HG02610 (cell line): ENCODE data around the gene KLHL13.
"Not testable (repeated sequence)": the region's sequence is repeated elsewhere in the genome, so short reads cannot be mapped to it uniquely, and the experiment has no call there.

ENCODE experiments used
- ATAC-seq: cut with Tn5 transposase; IDR thresholded peaks from one replicate; pipeline ENCODE4 v1.9.1; 2021; ENCODE audit warnings: mild to moderate bottlenecking, moderate library complexity; ENCODE audit not compliant: unreplicated experiment

Gene KLHL13, protein sequence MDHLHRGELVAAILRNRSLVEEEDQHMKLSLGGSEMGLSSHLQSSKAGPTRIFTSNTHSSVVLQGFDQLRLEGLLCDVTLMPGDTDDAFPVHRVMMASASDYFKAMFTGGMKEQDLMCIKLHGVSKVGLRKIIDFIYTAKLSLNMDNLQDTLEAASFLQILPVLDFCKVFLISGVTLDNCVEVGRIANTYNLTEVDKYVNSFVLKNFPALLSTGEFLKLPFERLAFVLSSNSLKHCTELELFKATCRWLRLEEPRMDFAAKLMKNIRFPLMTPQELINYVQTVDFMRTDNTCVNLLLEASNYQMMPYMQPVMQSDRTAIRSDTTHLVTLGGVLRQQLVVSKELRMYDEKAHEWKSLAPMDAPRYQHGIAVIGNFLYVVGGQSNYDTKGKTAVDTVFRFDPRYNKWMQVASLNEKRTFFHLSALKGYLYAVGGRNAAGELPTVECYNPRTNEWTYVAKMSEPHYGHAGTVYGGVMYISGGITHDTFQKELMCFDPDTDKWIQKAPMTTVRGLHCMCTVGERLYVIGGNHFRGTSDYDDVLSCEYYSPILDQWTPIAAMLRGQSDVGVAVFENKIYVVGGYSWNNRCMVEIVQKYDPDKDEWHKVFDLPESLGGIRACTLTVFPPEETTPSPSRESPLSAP

GRCh38 chrX:118116713-118117550, at the start of gene KLHL13:
KLHL13 (minus strand) TSS chrX:118116810; CDS start chrX:118028473, 88,337 bp downstream.
- ATAC-seq = no peak

GRCh38 chrX:118164138-118164537, 47.5 kb upstream of the KLHL13 start:
- no peak for ATAC-seq

- no peak for ATAC-seq
Observed at GRCh38 chrX:118156953-118157608, 40.5 kb upstream of the KLHL13 start.

GRCh38 chrX:118156254-118156952, 39.8 kb upstream of the KLHL13 start:
- no peak for ATAC-seq

DNA sequence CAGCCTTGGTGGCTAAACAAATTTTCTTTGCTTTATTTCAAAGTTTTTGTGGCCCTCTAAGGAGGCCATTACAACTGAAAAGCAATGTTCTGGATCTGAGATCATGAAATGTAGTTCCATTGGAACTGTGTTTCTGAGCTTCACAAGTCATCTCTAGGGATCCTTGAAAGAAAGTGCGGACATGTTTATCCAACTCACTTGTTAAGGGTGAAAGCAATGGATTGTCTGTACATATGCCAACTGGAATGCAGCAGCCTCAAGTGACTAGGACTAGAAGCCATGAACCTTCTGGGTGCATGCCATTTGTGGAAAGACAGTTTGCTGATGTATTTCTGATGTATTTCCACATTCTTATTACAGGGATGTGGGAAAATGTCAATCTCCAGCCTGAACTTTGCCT, 36.7 kb upstream of the KLHL13 start:
- no peak for ATAC-seq

DNA sequence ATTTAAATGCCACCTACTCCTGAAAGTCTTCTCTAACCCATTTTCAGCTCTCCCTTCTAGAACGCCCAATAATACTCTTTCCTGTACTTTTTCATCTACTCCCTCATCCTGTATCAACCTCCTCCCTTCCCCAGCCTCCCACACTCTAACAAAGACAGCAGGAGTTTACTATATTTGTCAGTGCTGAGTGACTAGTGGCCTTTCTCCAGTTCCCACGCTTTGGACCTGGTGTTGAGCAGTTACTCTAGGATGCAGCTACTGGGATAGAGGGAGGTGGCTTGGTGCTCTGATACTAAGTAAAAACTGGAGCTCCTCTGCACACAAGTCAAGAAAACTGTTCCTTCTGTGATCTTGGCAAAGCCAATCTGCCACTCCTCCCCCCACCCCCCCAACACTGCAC, 36.1 kb upstream of the KLHL13 start:
- ATAC-seq = no peak

GRCh38 chrX:118148737-118149136, 32.1 kb upstream of the KLHL13 start:
- no peak for ATAC-seq

DNA sequence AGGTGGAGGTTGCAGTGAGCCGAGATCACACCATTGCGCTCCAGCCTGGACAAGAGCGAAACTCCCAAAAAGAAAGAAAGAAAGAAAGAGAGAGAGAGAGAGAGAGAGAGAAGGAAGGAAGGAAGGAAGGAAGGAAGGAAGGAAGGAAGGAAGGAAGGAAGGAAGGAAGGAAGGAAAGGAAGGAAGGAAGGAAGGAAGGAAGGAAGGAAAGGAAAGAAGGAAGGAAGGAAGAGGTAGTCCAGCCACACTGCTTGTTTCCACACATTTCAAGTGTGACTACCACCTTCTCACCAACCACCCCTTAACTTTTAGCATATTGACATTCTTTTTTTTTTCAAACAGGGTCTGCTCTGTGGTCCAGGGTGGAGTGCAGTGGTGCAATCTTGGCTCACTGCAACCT, 31.2 kb upstream of the KLHL13 start:
- not testable (repeated sequence) for ATAC-seq

DNA sequence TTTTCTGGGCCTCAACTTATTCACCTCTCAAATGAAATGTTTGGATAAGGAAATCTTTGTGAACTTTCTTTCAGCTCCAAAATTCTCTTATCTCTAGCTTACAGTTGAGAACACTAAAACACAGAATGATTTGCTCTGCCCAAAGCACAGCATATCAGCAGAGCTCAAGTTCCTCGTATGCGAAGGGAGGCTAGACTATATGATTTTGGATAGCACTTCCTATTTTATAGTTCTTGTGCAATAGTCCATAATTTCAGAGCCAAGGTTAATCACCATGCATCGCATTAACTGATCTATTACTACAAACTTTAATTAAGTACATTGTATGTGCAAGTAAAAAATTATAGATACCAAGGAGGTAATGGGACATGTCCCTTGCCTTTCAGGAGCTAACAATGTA, 27.0 kb upstream of the KLHL13 start:
- no peak for ATAC-seq

GRCh38 chrX:118131336-118131735, 14.7 kb upstream of the KLHL13 start:
- no peak for ATAC-seq

DNA sequence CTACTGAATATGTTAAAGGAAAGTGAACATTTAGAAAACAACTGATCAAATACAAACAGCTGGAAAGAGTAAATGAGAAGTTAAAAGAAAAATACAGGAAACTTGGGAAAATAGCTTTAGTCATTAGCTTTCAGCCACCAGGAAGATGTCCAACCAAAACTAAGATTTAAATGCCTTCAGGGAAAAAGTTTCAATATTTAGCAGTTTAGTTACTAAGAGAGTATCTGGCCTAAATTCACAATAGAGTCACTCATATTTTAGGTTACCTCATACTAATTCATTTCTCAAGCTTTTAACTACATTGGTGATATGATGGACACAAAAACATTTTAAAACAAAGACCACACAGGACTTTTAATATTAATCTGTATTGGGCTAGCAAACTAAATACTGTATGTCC, 13.1 kb upstream of the KLHL13 start:
- no peak for ATAC-seq

- ATAC-seq = no peak
Observed at GRCh38 chrX:118128724-118129123, 12.1 kb upstream of the KLHL13 start.

DNA sequence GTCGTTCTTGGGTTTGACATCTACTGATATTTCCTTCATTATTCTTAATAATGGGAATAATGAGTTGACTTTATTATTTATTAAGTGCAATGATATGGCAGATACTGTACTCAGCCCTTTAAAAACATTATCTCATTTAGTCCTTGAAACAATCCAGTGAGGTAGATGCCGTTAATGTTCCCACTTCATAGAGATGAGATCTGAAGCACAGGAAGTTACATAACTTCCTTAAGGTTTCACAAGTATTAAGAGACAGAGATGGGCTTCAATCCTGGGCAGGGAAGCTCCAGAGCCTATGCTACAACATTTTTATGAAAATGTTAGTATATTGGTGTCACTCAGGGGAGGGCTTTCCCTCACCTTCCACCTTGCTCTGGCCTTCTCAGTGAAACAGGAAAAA, 9.7 kb upstream of the KLHL13 start:
- ATAC-seq = no peak

DNA sequence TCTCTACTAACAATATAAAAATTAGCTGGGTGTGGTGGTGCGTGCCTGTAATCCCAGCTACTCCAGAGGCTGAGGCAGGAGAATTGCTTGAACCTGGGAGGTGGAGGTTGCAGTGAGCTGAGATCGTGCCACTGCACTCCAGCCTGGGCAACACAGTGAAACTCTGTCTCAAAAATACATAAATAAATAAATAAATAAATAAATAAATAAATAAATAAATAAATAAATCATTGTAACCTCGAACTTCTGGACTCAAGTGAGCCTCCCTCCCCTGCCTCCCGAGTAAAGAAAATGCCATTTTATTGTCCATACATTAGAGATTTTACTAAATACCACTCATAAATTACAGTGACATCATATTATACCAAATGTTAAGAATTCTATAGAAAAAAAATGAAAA, 7.6 kb upstream of the KLHL13 start:
- not testable (repeated sequence) for ATAC-seq

- no peak for ATAC-seq
Observed at GRCh38 chrX:118117741-118118140, 1.1 kb upstream of the KLHL13 start.

GRCh38 chrX:118115953-118116712, 477 bp downstream of the KLHL13 start:
- no peak for ATAC-seq

DNA sequence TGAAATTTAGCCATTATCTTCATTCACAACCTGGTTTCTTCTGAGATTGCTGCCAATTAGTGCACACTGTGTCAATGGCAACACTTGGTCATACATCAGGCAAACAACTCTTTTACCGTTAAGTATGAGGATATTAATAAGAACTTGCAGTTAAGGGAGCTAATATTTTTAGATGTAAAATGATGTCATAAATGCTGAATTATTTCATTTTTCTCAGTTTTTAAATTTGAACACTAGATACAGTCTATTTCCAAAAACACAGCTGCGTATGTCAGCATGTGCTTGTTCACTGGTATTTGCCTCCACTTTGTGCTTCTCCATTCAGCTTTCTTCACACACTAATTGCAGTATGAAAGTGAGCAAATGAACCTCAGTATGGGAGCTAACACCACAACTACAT, 1.6 kb downstream of the KLHL13 start:
- no peak for ATAC-seq

- ATAC-seq = no peak
Observed at GRCh38 chrX:118109065-118109464, 7.5 kb downstream of the KLHL13 start.

DNA sequence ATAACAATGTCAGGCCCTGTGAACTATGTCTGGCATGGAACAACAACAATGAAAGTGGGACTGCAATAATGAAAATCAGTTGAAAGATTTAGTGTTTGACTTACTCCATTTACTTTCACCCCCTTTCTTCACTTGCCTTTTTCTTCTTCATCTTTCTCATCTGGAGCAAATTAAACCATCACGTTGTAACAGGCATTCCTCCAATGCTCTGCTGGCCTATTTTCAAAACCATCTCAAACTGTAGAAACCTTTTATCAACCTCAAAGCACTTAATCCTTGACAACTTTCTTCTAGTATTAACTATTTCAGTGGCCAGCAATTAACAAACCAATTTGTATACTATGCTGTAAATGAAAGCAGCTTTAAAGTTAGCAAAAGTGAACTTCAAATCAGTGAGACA, 8.3 kb downstream of the KLHL13 start:
- no peak for ATAC-seq

DNA sequence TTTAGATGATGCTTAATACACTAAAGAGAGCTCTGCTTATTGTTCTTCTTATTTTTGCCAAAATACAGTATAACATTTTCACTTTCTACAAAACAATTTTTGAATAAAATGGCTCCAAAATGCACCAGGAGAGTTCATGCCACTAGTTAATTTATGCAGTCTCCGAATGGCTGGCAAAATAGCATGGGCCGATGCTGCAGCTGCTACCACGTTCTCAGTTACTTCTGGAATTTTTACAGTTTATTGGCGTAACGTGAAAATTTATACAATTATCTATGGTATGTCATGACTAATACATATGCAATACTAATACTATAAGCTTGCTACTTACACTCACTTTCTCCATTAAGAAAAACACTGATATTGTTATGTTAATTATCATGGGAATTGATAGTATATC, 16.5 kb downstream of the KLHL13 start:
- no peak for ATAC-seq
